Naive thymus-derived CD8-positive, alpha-beta T cell (primary cell): ENCODE measurements around the gene HS6ST3. TPM values are rescaled to one million over a fixed set of nuclear protein-coding genes. Genes with fewer than 3 reads are reported as not detected.

Experiments
- ATAC-seq, 2 donors: fragments of 150-1000 bp; cut with Tn5 transposase in 1 of 2; sonication (Bioruptor Pico), chemical (Tn5 transposase) in 1 of 2; 1 replicate in 1 of 2; 2 replicates in 1 of 2; pipeline ENCODE4 v1.10.0; 2021; ENCODE audit warnings: mild to moderate bottlenecking in 2 of 2, moderate library complexity in 2 of 2
- POLR2A ChIA-PET: fragments of 350-600 bp; sonication (Branson Sonifier 250); formaldehyde crosslinking; loops from one replicate; lab custom pipeline; 2021; ENCODE audit warnings: antibody characterized with exemption; lab: Charles Lee
- DNase-seq, 10 donors: peaks; one replicate each; pipeline versions ENCODE4 v3.0.0 to v3.0.0-alpha.2; 2020 to 2022
- H3K27ac Mint-ChIP-seq, 10 donors: one replicate each; pipeline ENCODE4 v1.8.0; 2020 to 2022; ENCODE audit warnings: mild to moderate bottlenecking in 10 of 10, mixed read lengths in 10 of 10, moderate library complexity in 4 of 10, inconsistent platforms in 1 of 10
- H3K27me3 Mint-ChIP-seq, 5 donors: one replicate each; pipeline ENCODE4 v1.8.0; 2021 to 2022; ENCODE audit warnings: mixed read lengths in 5 of 5
- H3K36me3 Mint-ChIP-seq, 3 donors: one replicate each; pipeline ENCODE4 v1.8.0; 2020 to 2022; ENCODE audit warnings: mixed read lengths in 3 of 3, mild to moderate bottlenecking in 2 of 3, inconsistent platforms in 1 of 3
- H3K4me1 Mint-ChIP-seq, 4 donors: one replicate each; pipeline ENCODE4 v1.8.0; 2021 to 2022; ENCODE audit warnings: mixed read lengths in 4 of 4
- H3K4me3 Mint-ChIP-seq, 10 donors: one replicate each; pipeline ENCODE4 v1.8.0; 2020 to 2022; ENCODE audit warnings: mild to moderate bottlenecking in 10 of 10, mixed read lengths in 10 of 10, moderate library complexity in 6 of 10, inconsistent platforms in 1 of 10
- H3K9me3 Mint-ChIP-seq, 9 donors: one replicate each; pipeline ENCODE4 v1.8.0; 2020 to 2022; ENCODE audit warnings: mixed read lengths in 9 of 9, mild to moderate bottlenecking in 3 of 9, inconsistent platforms in 1 of 9, moderate library complexity in 1 of 9
- polyA plus RNA-seq, 3 donors: library from polyadenylated mRNA; unstranded; fragments of 300-500 nt; fragmentation: Illumina TruSeq; gene quantifications; one replicate each; pipeline ENCODE4 v1.2.3, GENCODE V29; 2021
- total RNA-seq, 8 experiments: library from RNA in 2 of 8; stranded (reverse) in 2 of 8; gene quantifications; one replicate each; pipeline ENCODE4 v1.2.3 and lab custom pipeline; 2021 to 2026

The HS6ST3 gene
- total and polyA plus RNA-seq, 5 experiments from 2014 or later = not detected

GRCh38 chr13:96726651-96727050 lies 636.7 kb downstream of the HS6ST3 start:
- ATAC-seq = no peak
- no peaks in the 10 kb centered on the region for H3K4me1 Mint-ChIP-seq
- no peak overlapping the region for H3K27ac Mint-ChIP-seq
- no peak overlapping the region for H3K4me3 Mint-ChIP-seq
- H3K9me3 Mint-ChIP-seq = peaks cover 2 to 21% (median 11%) of the 10 kb centered on the region in 9 donors
- no peak for DNase-seq
- H3K27me3 Mint-ChIP-seq = no peaks in the 10 kb centered on the region
- POLR2A ChIA-PET = no interaction called here
- no peaks in the 10 kb centered on the region for H3K36me3 Mint-ChIP-seq

DNA sequence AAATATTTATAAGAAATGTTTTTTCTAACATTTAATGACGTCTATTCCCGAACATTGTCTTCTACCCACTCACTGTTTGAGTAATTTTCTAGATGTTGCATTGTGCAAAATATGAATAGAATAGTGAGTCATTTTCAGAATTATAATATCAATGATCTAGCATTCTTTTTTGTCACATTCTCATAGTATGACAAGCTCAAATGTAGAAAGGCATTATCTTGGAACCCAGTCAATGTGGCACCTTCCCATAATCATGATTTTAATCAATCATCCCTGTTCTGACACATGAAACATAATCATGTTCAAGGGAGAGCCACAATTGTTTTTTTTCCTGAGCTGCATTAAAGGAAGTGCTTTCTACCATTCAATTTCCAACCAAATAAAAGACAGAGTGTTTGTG lies 638.6 kb downstream of the HS6ST3 start:
- no peak for ATAC-seq
- Mint-ChIP-seq H3K36me3 (no peaks in the 10 kb centered on the region), H3K4me3 (no peak overlapping the region), H3K4me1 (no peaks in the 10 kb centered on the region), H3K9me3 (peaks cover 0 to 27% (median 10%) of the 10 kb centered on the region in 9 donors), H3K27ac (no peak overlapping the region), H3K27me3 (no peaks in the 10 kb centered on the region)
- POLR2A ChIA-PET = no interaction called here
- DNase-seq = no peak

GRCh38 chr13:96730676-96731075 lies 640.8 kb downstream of the HS6ST3 start:
- H3K27me3 Mint-ChIP-seq = no peaks in the 10 kb centered on the region
- peaks cover 0 to 27% (median 6%) of the 10 kb centered on the region in 9 donors for H3K9me3 Mint-ChIP-seq
- no peaks in the 10 kb centered on the region for H3K36me3 Mint-ChIP-seq
- POLR2A ChIA-PET = no interaction called here
- no peak overlapping the region for H3K27ac Mint-ChIP-seq
- DNase-seq (no peak), ATAC-seq (no peak)
- no peak overlapping the region for H3K4me3 Mint-ChIP-seq
- no peaks in the 10 kb centered on the region for H3K4me1 Mint-ChIP-seq

GRCh38 chr13:96734499-96734898 lies 644.6 kb downstream of the HS6ST3 start:
- Mint-ChIP-seq H3K27ac (no peak overlapping the region), H3K9me3 (peaks cover 2 to 24% (median 8%) of the 10 kb centered on the region in 9 donors), H3K36me3 (peaks cover 0 to under 1% (median 0%) of the 10 kb centered on the region in 3 donors), H3K4me1 (no peaks in the 10 kb centered on the region), H3K4me3 (no peak overlapping the region), H3K27me3 (no peaks in the 10 kb centered on the region)
- ATAC-seq (no peak), DNase-seq (no peak)
- POLR2A ChIA-PET = no interaction called here

DNA sequence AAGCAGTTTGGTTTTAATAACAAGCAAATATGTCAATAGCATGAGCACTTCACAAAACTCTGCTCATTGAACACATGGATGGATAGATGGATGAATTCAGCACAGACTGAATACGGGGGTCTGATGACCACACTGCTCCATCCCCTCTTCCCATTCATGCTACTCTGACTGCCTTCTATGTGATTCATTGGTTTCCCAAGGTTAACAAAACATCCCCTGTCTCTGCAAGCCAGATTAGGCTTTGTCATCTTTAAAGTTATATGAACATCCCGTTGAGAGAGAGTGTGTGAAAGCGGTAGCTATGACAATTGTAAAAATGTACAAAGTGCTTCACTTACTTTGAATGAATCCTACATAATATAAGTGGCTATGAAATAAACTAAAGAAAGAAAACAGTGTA lies 651.9 kb downstream of the HS6ST3 start:
- H3K9me3 Mint-ChIP-seq = peaks cover 0 to 18% (median 6%) of the 10 kb centered on the region in 9 donors
- POLR2A ChIA-PET = no interaction called here
- peaks cover 0 to 7% (median 0%) of the 10 kb centered on the region in 3 donors for H3K36me3 Mint-ChIP-seq
- H3K27ac Mint-ChIP-seq = no peak overlapping the region
- H3K4me1 Mint-ChIP-seq = no peaks in the 10 kb centered on the region
- no peaks in the 10 kb centered on the region for H3K27me3 Mint-ChIP-seq
- DNase-seq = no peak
- no peak for ATAC-seq
- H3K4me3 Mint-ChIP-seq = no peak overlapping the region

DNA sequence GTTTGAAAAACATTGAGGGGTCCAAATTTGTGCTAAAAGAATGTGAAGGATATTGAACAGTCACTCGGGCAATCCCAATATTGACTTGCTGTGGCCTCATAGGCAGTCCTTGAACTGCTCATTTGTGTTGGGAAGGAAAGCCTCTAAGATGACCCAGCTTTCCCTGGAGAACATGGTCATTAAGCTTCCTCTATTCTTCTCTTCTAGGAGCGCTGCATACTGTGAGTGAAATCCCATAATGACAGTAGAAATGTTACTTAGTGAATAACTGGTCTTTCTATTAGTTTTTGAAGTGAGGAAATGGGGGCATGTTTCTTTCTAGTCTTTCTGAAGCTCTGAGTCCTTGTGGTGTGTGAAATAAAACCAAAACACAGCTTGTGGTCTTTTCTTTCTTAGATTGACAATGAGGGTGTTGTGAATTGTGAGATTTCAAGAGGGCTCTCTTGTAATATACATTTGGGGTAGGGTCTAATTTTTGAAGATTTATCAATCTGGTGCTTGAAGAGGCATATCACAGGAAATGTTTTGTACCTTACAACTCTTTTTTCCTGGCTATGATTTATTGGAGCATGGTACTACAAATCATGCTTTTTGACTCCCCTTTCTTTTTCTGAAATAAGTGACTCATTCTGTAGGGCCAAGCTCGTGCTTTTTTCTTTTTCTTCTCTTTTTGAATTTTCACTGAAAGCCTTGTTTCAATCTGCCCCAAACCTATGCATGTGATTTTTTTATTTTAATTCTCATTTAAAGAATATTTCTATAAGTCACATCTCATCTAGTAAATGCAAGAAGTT lies 653.6 kb downstream of the HS6ST3 start:
- Mint-ChIP-seq H3K4me1 (no peaks in the 10 kb centered on the region), H3K36me3 (peaks cover 0 to 7% (median 0%) of the 10 kb centered on the region in 3 donors), H3K9me3 (peaks cover 0 to 14% (median 6%) of the 10 kb centered on the region in 9 donors), H3K27ac (no peak overlapping the region), H3K4me3 (no peak overlapping the region), H3K27me3 (no peaks in the 10 kb centered on the region)
- POLR2A ChIA-PET = no interaction called here
- no peak for DNase-seq
- ATAC-seq = no peak

DNA sequence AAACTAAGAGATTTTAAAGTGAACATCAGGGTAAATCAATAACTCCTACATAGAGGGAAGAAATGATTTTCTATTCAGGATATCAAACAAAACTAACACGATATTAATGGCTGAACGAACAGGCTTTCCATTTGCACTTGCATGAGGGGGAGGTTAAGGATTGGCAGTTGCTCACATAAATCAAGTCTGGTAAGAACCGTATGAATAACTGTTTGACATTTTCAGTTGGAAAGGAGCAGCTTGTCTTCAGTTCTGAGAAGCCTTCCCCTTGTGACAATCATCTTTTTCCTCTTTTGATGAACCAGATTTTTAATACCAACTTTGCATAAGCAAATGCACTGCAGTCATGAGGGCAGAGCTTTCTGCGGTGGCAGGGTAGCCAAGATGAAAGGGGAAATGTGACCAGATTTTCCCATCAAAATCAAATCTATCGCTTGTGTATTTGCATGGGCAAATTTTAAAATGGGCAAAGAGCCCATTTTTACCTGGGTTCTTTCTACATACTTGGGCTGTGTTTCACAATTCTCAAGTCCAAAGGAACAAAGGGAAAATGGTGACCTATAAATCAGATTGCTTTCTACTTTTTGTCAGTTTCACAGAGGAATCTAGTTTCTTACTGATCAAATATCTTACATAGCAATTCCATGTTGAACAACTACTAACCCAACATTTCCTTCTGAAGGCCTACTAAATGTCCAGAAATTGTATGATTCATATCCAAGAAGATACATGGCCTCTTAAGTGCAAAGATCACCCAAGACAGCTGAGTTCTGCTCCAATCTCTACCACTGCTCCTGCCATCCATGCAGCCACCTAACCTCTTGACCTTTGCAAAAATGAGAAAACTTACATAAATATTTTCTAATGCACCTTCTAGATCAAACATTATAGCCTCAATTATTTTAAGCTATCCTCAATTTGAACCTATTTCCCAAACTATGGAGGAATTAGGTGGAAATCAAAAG lies 654.7 kb downstream of the HS6ST3 start:
- peaks cover 0 to 4% (median 0%) of the 10 kb centered on the region in 3 donors for H3K36me3 Mint-ChIP-seq
- no peak for ATAC-seq
- POLR2A ChIA-PET = no interaction called here
- H3K9me3 Mint-ChIP-seq = peaks cover 0 to 14% (median 6%) of the 10 kb centered on the region in 9 donors
- no peak overlapping the region for H3K27ac Mint-ChIP-seq
- no peaks in the 10 kb centered on the region for H3K27me3 Mint-ChIP-seq
- H3K4me1 Mint-ChIP-seq = no peaks in the 10 kb centered on the region
- no peak for DNase-seq
- no peak overlapping the region for H3K4me3 Mint-ChIP-seq

DNA sequence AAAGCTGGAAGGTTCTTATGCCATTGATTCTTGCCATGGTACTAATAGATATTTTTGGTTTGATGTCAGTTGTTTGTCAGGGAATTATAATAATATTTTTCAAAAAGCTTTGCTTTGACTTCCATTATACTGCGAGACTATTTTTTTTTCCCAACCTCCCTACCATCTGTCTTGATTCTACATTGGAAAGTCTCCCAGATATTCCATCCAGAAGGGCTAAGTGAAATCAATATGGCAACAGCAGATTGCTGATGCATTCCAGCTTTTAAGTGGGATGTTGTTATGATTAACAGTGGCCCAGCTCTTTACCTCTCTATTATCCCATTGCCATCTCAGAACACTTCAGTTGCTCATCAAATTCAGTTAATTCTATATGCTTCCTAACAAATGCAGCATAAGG lies 657.0 kb downstream of the HS6ST3 start:
- POLR2A ChIA-PET = no interaction called here
- Mint-ChIP-seq H3K27me3 (no peaks in the 10 kb centered on the region), H3K4me1 (no peaks in the 10 kb centered on the region), H3K4me3 (no peak overlapping the region), H3K36me3 (no peaks in the 10 kb centered on the region), H3K27ac (no peak overlapping the region), H3K9me3 (peaks cover 0 to 14% (median 0%) of the 10 kb centered on the region in 9 donors)
- DNase-seq = no peak
- no peak for ATAC-seq

- H3K9me3 Mint-ChIP-seq = peaks cover 0 to 14% (median 2%) of the 10 kb centered on the region in 9 donors
- no peaks in the 10 kb centered on the region for H3K27me3 Mint-ChIP-seq
- DNase-seq (no peak), ATAC-seq (no peak)
- H3K4me1 Mint-ChIP-seq = no peaks in the 10 kb centered on the region
- no peaks in the 10 kb centered on the region for H3K36me3 Mint-ChIP-seq
- POLR2A ChIA-PET = no interaction called here
- H3K4me3 Mint-ChIP-seq = no peak overlapping the region
- H3K27ac Mint-ChIP-seq = no peak overlapping the region
Observed at GRCh38 chr13:96749825-96750224, 659.9 kb downstream of the HS6ST3 start.

DNA sequence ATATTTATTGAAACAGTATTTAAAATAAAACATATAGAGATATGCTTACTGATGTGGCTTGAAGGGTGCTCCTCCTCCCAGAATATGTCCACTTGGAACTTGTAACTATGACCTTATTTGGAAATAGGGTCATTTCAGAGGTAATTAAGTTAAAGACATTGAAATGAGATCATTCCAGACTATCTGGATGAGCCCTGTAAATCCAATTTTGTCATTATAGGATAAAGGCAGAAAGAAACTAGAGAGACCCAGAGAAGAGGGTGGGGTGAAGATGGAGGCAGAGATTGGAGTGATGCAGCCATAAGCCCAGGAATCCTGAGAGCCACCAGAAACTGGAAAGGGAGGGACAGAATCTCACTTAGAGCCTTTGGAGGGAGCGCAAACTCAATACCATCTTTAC lies 661.2 kb downstream of the HS6ST3 start:
- ATAC-seq = no peak

GRCh38 chr13:96762876-96763275 lies 673.0 kb downstream of the HS6ST3 start:
- POLR2A ChIA-PET = no interaction called here
- H3K36me3 Mint-ChIP-seq = peaks cover 0 to 6% (median 0%) of the 10 kb centered on the region in 3 donors
- H3K4me1 Mint-ChIP-seq = no peaks in the 10 kb centered on the region
- peaks cover 0 to 4% (median 0%) of the 10 kb centered on the region in 5 donors for H3K27me3 Mint-ChIP-seq
- peaks cover 0 to 14% (median 5%) of the 10 kb centered on the region in 9 donors for H3K9me3 Mint-ChIP-seq
- no peak for DNase-seq
- ATAC-seq = no peak
- H3K4me3 Mint-ChIP-seq = no peak overlapping the region
- no peak overlapping the region for H3K27ac Mint-ChIP-seq

More for the DNA sequence above, 661.2 kb downstream of the HS6ST3 start:
- H3K4me1 Mint-ChIP-seq = no peaks in the 10 kb centered on the region
- no peak for DNase-seq
- POLR2A ChIA-PET = no interaction called here
- H3K36me3 Mint-ChIP-seq = no peaks in the 10 kb centered on the region
- peaks cover 0 to 14% (median 3%) of the 10 kb centered on the region in 9 donors for H3K9me3 Mint-ChIP-seq
- H3K27ac Mint-ChIP-seq = no peak overlapping the region
- no peak overlapping the region for H3K4me3 Mint-ChIP-seq
- H3K27me3 Mint-ChIP-seq = no peaks in the 10 kb centered on the region

- POLR2A ChIA-PET = no interaction called here
- no peak overlapping the region for H3K27ac Mint-ChIP-seq
Observed at GRCh38 chr13:96766306-96766705, 676.4 kb downstream of the HS6ST3 start.

DNA sequence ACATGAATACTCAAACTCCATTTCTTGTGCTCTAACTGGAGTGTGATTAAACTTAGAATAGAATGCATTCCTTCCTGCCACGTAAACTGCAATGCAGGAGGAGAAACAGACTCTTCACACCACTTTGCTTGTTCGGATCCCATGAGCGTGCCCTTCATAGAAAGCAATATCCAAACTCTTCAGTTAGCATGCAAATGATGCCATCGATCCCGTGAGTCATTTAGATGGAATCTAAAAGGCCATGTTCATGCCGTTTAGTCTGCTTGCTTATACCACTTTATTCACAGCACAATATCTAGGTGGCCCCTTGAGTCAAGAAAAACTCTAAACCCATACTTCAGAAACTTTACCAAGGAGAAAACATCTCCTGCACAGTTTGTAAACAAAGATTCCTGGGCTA lies 678.6 kb downstream of the HS6ST3 start:
- Mint-ChIP-seq H3K9me3 (peaks cover 0 to 10% (median 5%) of the 10 kb centered on the region in 9 donors), H3K36me3 (no peaks in the 10 kb centered on the region), H3K4me3 (no peak overlapping the region), H3K27me3 (peaks cover 0 to 4% (median 0%) of the 10 kb centered on the region in 5 donors), H3K27ac (no peak overlapping the region), H3K4me1 (no peaks in the 10 kb centered on the region)
- ATAC-seq (no peak), DNase-seq (no peak)
- POLR2A ChIA-PET = no interaction called here

More at GRCh38 chr13:96766306-96766705, 676.4 kb downstream of the HS6ST3 start:
- no peak for ATAC-seq
- DNase-seq = no peak
- no peaks in the 10 kb centered on the region for H3K4me1 Mint-ChIP-seq
- peaks cover 0 to 6% (median 0%) of the 10 kb centered on the region in 3 donors for H3K36me3 Mint-ChIP-seq
- peaks cover 0 to 14% (median 4%) of the 10 kb centered on the region in 9 donors for H3K9me3 Mint-ChIP-seq
- H3K27me3 Mint-ChIP-seq = peaks cover 0 to 4% (median 0%) of the 10 kb centered on the region in 5 donors
- no peak overlapping the region for H3K4me3 Mint-ChIP-seq
